HG02852 (cell line): Measurements from ENCODE around the gene CHAT.

Source experiments
- ATAC-seq: cut with Tn5 transposase; IDR thresholded peaks from one replicate; pipeline ENCODE4 v1.9.1; 2021; ENCODE audit warnings: mild to moderate bottlenecking, moderate library complexity; ENCODE audit not compliant: unreplicated experiment

CHAT gene

DNA sequence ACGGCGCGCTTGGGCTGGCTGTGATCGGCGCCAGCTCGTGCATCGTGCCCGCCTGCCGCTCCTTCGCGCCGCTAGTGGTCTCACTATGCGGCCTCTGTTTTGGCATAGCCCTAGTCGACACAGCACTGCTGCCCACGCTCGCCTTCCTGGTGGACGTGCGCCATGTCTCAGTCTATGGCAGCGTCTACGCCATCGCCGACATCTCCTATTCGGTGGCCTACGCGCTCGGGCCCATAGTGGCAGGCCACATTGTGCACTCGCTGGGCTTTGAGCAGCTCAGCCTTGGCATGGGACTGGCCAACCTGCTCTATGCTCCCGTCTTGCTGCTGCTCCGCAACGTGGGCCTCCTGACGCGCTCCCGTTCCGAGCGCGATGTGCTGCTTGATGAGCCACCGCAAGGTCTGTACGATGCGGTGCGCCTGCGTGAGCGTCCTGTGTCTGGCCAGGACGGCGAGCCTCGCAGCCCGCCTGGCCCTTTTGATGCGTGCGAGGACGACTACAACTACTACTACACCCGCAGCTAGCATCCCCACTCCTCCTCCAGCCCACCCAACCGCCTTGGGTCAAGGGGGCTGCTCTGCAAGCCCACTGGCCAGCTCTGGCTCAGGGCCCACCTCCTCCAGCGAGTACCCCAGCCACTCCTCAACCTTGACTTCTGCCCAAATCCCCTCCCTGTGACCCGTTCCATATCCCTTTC, 1.9 kb upstream of the CHAT start:
- ATAC-seq = no peak

- ATAC-seq = no peak
Measured at GRCh38 chr10:49612513-49613164, 1.2 kb upstream of the CHAT start.

- no peak for ATAC-seq
Measured at GRCh38 chr10:49613165-49613881, 514 bp upstream of the CHAT start.

DNA sequence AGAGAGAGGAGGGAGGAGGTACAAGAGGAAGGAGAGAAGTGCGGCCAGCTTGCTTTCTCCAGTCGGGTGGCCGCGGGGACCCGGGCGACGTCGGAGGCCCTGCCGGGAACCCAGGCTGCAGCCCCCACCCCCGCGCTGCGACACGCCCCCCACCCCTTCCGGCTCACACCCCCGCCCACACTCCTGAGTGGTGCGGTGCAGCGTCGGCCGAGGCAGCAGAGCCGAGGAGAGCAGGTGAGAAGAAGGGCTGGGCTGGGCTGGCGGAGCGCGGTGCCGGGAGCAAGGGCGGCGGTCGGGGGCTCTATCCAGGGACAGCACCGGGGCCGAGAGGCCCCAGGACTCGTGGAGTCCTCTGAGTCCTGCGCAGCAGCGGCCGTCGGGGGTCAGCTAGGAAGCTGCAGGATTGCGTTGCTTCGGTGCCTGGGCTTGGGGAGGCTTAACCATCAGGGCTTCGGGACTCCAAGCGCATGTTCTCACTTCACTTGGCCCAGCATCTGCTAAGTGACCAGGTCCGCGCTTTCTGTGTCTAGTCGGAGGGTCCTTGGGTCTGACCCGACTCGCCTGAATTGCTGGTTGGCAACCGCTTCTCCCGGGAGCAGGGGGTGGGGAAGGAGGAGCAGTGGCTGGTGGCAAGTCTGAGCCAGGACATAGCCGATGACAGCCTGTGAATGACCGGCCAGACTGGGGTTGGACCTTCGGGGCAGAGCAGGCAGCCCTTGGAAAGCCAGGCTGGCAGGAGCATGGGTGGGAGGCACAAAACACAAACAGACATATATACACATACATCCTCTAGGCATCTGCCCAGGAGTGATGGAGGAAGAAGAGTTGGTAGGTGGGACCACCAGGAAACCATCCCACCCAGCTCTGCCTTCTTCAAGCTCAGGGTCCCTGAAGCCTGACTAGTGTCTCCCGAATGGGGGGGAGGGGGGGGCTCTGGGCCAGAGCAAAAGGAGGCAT, 683 bp downstream of the CHAT start:
- ATAC-seq = no peak

GRCh38 chr10:49615213-49615612, 1.4 kb downstream of the CHAT start:
- no peak for ATAC-seq

GRCh38 chr10:49615721-49616120, 1.9 kb downstream of the CHAT start:
- ATAC-seq = no peak

GRCh38 chr10:49616421-49617101, 2.7 kb downstream of the CHAT start:
- ATAC-seq = no peak

DNA sequence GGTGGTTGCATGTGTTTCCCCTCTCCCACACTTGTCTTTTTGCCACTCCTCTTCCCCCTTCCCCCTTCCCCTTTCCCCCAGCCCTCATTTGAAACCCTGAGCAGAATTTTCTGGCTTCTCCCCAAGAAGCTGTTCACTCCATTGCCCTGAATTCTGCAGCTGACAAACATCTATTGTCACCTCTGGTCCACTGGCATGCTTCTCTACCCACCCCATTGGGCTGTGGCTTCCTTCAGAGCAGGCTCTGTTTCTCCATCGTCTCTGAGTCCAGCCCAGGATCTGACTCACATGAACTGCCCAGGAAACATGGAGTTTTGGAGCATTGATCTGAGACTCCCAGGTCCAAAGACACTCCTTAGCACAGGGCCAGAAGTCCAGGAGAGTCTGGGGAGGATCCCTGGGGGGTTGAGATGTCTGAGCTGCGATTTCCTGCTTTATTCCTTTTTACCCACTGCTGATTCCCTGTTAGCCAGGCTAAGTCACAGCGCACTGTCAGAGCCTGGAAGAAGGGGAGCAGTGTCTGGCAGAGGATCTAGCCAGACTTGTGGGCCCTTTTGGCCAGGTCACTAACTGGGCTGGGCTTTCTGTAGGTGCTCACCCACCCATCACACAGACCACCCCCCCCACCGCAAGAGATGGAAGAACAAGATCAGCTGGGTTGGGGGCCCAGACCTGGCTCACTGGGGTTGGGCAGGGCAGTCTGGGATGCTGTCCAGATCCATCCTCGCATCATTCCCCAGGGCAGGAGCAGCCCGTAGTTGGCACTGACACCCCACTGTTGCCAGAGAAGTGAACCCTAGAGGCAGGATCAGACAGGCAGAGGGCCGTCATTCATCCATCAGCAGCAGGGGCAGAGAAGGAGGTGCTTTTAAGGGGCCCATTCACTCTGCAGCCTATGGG, 3.5 kb downstream of the CHAT start:
- ATAC-seq = no peak

DNA sequence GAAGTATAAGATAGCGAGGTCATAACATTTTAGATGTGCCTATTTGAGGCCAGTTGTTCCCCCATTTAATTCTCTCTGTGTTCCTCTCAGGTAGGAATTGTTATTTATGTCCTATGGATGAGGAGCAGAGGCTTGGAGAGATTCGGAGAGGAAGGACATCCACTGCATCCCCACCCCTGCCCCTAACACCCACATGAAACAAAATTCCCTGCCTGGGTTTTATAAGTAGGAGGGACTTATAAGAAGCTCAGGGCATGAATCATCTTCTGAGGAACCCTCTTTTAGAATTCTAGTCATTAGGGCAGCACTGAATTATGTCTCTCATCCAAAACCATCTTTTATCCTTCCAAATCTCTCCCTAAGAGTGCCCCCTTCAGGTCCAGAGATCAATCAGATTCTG, 5.0 kb downstream of the CHAT start:
- ATAC-seq = no peak

DNA sequence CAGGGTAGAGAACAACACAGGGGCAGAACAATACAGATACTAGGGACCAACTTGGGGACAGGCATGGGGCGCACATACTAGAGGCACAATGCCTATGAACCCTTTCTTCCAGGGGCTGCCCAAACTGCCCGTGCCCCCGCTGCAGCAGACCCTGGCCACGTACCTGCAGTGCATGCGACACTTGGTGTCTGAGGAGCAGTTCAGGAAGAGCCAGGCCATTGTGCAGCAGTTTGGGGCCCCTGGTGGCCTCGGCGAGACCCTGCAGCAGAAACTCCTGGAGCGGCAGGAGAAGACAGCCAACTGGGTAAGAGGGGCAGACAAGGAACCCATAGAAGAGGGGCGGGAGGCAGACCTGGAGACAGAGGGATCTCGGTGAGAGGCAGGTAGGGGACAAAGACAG, 5.8 kb downstream of the CHAT start:
- ATAC-seq = no peak

DNA sequence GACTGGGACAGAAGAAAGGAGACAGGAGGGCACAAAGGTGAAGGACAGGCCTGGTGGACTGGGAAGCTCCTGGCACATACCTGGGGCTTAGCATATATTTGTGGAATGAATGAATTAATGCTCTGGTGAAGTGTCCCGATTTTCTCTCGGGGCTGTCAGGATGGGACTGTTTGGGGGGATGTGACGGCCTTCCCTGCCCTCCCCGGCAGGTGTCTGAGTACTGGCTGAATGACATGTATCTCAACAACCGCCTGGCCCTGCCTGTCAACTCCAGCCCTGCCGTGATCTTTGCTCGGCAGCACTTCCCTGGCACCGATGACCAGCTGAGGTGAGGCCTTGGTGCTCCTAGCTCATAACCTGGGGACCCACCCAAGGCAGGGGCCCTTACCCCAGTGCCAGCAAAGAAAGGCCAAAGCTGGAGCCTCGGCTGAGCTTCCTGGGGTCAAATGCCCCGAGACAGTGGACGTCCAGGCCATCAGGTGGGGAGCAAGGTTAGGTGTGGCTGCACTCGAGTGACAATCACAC, 6.5 kb downstream of the CHAT start:
- ATAC-seq = no peak

- ATAC-seq = no peak
Measured at GRCh38 chr10:49620841-49621378, 7.1 kb downstream of the CHAT start.

- no peak for ATAC-seq
Measured at GRCh38 chr10:49621561-49621960, 7.7 kb downstream of the CHAT start.

DNA sequence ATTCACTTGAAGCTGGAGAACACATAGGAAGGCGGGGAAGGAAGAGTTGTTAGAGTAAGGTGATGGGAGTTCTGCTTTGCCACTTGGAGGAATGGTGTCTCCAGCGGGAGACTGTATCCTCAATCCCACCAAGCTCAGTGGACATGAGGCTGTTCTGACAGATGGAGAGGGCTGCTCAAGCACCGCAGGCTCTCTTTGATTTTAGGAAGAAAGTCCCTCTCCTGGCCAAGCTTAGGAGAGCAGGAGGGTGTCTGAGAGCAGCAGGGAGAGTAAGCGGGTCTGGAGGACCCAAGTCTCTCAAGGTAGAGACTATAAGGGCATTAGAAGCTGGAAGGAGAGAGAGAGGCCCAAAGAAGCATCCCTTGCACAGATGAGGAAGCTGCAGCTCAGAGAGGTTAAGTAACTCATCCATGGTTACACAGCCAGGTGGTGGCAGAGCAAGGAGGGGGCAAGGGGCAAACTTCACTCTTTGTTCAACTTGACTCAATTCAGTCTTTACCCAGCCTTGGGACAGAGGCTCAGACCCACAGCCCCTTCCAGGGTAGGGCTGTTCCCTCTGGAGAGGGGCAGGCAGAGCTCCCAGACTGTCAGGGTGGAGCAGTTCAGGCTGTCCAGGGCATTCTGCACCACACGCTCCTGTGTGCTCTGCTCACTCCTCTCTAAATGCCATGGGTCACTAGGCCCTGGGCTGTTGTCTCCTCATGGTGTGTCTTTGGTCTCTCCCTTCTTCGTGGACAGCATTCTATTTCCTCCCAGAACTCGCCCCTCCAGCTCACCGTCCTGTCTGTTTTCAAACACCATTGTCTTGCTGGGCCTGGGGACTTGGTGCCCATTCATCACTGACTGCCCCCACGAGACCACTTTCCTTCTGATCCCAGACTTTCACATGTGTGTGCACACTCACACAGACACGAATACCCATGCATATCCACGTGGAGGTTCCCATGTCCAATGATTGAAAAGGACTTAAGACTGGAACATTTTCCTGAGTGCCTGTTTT, 8.9 kb downstream of the CHAT start:
- no peak for ATAC-seq

DNA sequence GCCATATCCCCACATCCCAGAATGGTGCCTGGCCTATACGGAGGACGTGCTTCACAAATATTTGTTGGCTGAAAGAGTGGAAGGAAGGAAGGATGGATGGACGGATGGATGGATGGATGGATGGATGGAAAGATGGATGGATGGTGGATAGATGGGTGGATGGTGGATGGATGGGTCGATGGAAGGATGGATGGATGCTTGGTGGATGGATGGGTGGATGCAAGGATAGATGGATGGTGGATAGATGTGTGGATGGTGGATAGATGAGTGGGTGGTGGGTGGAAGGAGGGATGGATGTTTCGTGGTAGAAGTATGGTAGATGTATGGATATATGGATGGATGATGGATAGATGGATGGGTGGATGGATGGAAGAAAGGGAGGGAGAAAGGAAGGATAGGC, 10.8 kb downstream of the CHAT start:
- no peak for ATAC-seq

GRCh38 chr10:49625411-49625810, 11.6 kb downstream of the CHAT start:
- ATAC-seq = no peak

DNA sequence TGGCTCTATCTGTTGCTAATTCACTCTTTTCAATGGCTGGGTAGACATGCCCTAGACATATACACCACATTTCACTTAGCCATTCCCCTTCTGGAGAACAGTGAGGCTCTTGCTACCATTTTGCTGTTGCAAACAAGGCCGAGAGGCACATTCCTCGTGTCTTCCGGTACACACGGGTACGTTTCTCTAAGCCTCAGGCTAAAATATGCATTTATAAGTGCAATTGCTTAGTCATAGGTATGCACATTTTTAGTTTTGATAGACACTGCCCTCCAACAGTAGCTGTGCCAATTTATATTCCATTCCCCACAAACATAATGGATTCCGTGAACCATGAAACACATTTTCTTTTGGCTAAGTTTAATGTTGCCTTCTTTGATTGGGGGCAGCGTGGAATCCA, 13.2 kb downstream of the CHAT start:
- ATAC-seq = no peak
